IMR-90 (cell line): ENCODE results near the gene IQSEC1. TPM values are rescaled to one million over a fixed set of nuclear protein-coding genes. Genes with fewer than 3 reads are reported as not detected.
A peak's percentile ranks its signal among the peaks of the same experiment; 100 is the strongest.

ENCODE experiments used
- ATAC-seq: fragments of 200-7000 bp; cut with Tn5 transposase; 2 replicates; pipeline ENCODE4 v1.9.1; 2020; ENCODE audit warnings: low read depth, mild to moderate bottlenecking, moderate library complexity
- BruUV-seq: library from RNA; stranded (reverse); fragments of 400-500 nt; replicated peaks from 2 replicates; lab custom pipeline; 2021; lab: Mats Ljungman, UMichigan
- CTCF ChIA-PET: fragments of 300-600 bp; formaldehyde crosslinking; extraction: SDS; loops from one replicate; lab custom pipeline; 2021; ENCODE audit warnings: antibody characterized with exemption; lab: Yijun Ruan, JAX
- POLR2A ChIA-PET: fragments of 300-600 bp; sonication (Branson Sonifier 250); formaldehyde crosslinking; loops from one replicate; lab custom pipeline; 2022; ENCODE audit warnings: antibody characterized with exemption; ENCODE audit not compliant: unreplicated experiment; lab: Charles Lee
- DNase-seq: peaks from one replicate; pipeline ENCODE4 v3.0.0; 2013
- H2AFZ ChIP-seq: replicated peaks from 2 replicates; pipeline ENCODE3; 2013; ENCODE audit warnings: low read length, mild to moderate bottlenecking; ENCODE audit not compliant: poor library complexity
- H2AK5ac ChIP-seq: 2 replicates; pipeline ENCODE4 v1.6.1; 2013; ENCODE audit warnings: low read depth, low read length, inconsistent platforms
- H2AK9ac ChIP-seq: replicated peaks from 2 replicates; pipeline ENCODE3; 2013; ENCODE audit warnings: mild to moderate bottlenecking, low read depth, low read length, moderate library complexity; ENCODE audit not compliant: poor library complexity
- H2BK120ac ChIP-seq: 2 replicates; pipeline ENCODE4 v1.6.1; 2013; ENCODE audit warnings: low read depth, low read length, inconsistent platforms
- H2BK15ac ChIP-seq: 3 replicates; pipeline ENCODE4 v1.6.1; 2013; ENCODE audit warnings: low read depth, low read length, inconsistent platforms
- H2BK20ac ChIP-seq: 2 replicates; pipeline ENCODE4 v1.6.1; 2013; ENCODE audit warnings: low read depth, mild to moderate bottlenecking, inconsistent platforms, low read length, moderate library complexity
- H2BK5ac ChIP-seq: 2 replicates; pipeline ENCODE4 v1.6.1; 2013; ENCODE audit warnings: mild to moderate bottlenecking, low read depth, low read length, inconsistent platforms; ENCODE audit not compliant: poor library complexity, severe bottlenecking
- H3K14ac ChIP-seq: replicated peaks from 2 replicates; pipeline ENCODE4 v1.6.1; 2013; ENCODE audit warnings: low read depth, low read length, inconsistent platforms
- H3K18ac ChIP-seq: 2 replicates; pipeline ENCODE4 v1.6.1; 2013; ENCODE audit warnings: low read depth, low read length, control low read depth
- H3K23ac ChIP-seq: 2 replicates; pipeline ENCODE4 v1.6.1; 2013; ENCODE audit warnings: low read depth, low read length, inconsistent platforms
- H3K27ac ChIP-seq: 2 replicates; pipeline ENCODE4 v1.5.1; 2013; ENCODE audit warnings: mild to moderate bottlenecking, control low read depth, low read length; ENCODE audit not compliant: insufficient read depth
- H3K27me3 ChIP-seq: 2 replicates; pipeline ENCODE4 v1.6.1; 2013; ENCODE audit warnings: low read length; ENCODE audit not compliant: control insufficient read depth, insufficient read depth
- H3K36me3 ChIP-seq: 2 replicates; pipeline ENCODE4 v1.6.1; 2013; ENCODE audit warnings: low read length, mixed read lengths; ENCODE audit not compliant: control insufficient read depth, insufficient read depth
- H3K4ac ChIP-seq: 2 replicates; pipeline ENCODE4 v1.6.1; 2013; ENCODE audit warnings: low read depth, low read length, inconsistent platforms
- H3K4me1 ChIP-seq: 2 replicates; pipeline ENCODE4 v1.6.1; 2013; ENCODE audit warnings: low read length, mixed read lengths; ENCODE audit not compliant: control insufficient read depth, insufficient read depth
- H3K4me2 ChIP-seq: 2 replicates; pipeline ENCODE4 v1.6.1; 2013; ENCODE audit warnings: low read depth, mild to moderate bottlenecking, control low read depth, low read length, moderate library complexity
- H3K4me3 ChIP-seq: 2 replicates; pipeline ENCODE4 v1.5.1; 2013; ENCODE audit warnings: low read depth, mild to moderate bottlenecking, control low read depth, low read length, moderate library complexity; ENCODE audit not compliant: insufficient read depth
- H3K56ac ChIP-seq: 2 replicates; pipeline ENCODE4 v1.6.1; 2013; ENCODE audit warnings: low read length, inconsistent platforms; ENCODE audit not compliant: insufficient read depth; ENCODE audit errors: extremely low read depth
- H3K79me1 ChIP-seq, 2 experiments: 2 replicates each; pipeline ENCODE4 v1.6.1; 2013; ENCODE audit warnings: low read length in 2 of 2, inconsistent platforms in 1 of 2, low read depth in 1 of 2
- H3K9ac ChIP-seq: 2 replicates; pipeline ENCODE4 v1.6.1; 2013; ENCODE audit warnings: low read depth, low read length, control low read depth
- H3K9me1 ChIP-seq: 2 replicates; pipeline ENCODE4 v1.6.1; 2013; ENCODE audit warnings: low read length, inconsistent platforms; ENCODE audit not compliant: insufficient read depth
- H3K9me3 ChIP-seq: 2 replicates; pipeline ENCODE4 v1.6.1; 2013; ENCODE audit warnings: low read length; ENCODE audit not compliant: control insufficient read depth, insufficient read depth
- H4K20me1 ChIP-seq: 2 replicates; pipeline ENCODE4 v1.6.1; 2013; ENCODE audit warnings: low read length, inconsistent platforms; ENCODE audit not compliant: insufficient read depth
- H4K5ac ChIP-seq: 2 replicates; pipeline ENCODE4 v1.6.1; 2013; ENCODE audit warnings: mild to moderate bottlenecking, low read depth, low read length, control low read depth
- H4K8ac ChIP-seq, 2 experiments: 2 replicates each; pipeline ENCODE4 v1.6.1; 2013; ENCODE audit warnings: low read depth in 2 of 2, low read length in 2 of 2, control low read depth in 1 of 2, inconsistent platforms in 1 of 2
- H4K91ac ChIP-seq: 2 replicates; pipeline ENCODE4 v1.6.1; 2013; ENCODE audit warnings: low read depth, low read length, inconsistent platforms; ENCODE audit not compliant: insufficient read depth
- BHLHE40 ChIP-seq: fragments of 150-350 bp; IDR thresholded peaks from 2 replicates; pipeline ENCODE4 v1.6.1; 2016; ENCODE audit warnings: mild to moderate bottlenecking, low read depth, low read length
- CHD1 ChIP-seq: IDR thresholded peaks from 2 replicates; pipeline ENCODE4 v1.6.1; 2012; ENCODE audit warnings: low read depth, low read length, improper control_type of control experiment
- FOS ChIP-seq: fragments of 150-350 bp; IDR thresholded peaks from 2 replicates; pipeline ENCODE4 v1.6.1; 2016; ENCODE audit warnings: low read depth, low read length
- MAFK ChIP-seq: IDR thresholded peaks from 2 replicates; pipeline ENCODE4 v1.6.1; 2012; ENCODE audit warnings: low read depth, low read length, improper control_type of control experiment
- MAZ ChIP-seq: IDR thresholded peaks from 2 replicates; pipeline ENCODE4 v1.6.1; 2012; ENCODE audit warnings: low read depth, mild to moderate bottlenecking, low read length, improper control_type of control experiment, moderate library complexity, borderline replicate concordance
- NFE2L2 ChIP-seq: fragments of 150-350 bp; IDR thresholded peaks from 2 replicates; pipeline ENCODE4 v1.6.1; 2016; ENCODE audit warnings: low read depth, mild to moderate bottlenecking, low read length
- POLR2A ChIP-seq: IDR thresholded peaks from 2 replicates; pipeline ENCODE4 v1.6.1; 2012; ENCODE audit warnings: mild to moderate bottlenecking, low read depth, low read length
- RAD21 ChIP-seq: IDR thresholded peaks from 2 replicates; pipeline ENCODE4 v1.6.1; 2012; ENCODE audit warnings: low read length, improper control_type of control experiment
- RCOR1 ChIP-seq: IDR thresholded peaks from 2 replicates; pipeline ENCODE4 v1.6.1; 2012; ENCODE audit warnings: mild to moderate bottlenecking, low read length, improper control_type of control experiment; ENCODE audit not compliant: insufficient replicate concordance
- whole genome bisulfite sequencing, 2 experiments: methylation state at CpG; one replicate each; pipeline versions ENCODE4 v1.1.5 to v1.1.7; 2013; ENCODE audit warnings: missing lambda C conversion rate in 2 of 2; ENCODE audit not compliant: insufficient read length in 1 of 2; ENCODE audit errors: extremely low coverage in 2 of 2; 5-methylcytosine and 5-hydroxymethylcytosine counted together
- dilution Hi-C: fragments of 300-500 bp; cut with HindIII; formaldehyde crosslinking; loops from one replicate; pipeline ENCODE4 v1.14.3; 2018; ENCODE audit warnings: low sequenced_read_pairs; ENCODE audit not compliant: unreplicated experiment
- in situ Hi-C: fragments of 300-500 bp; cut with MboI; formaldehyde crosslinking; loops from 3 replicates; pipeline ENCODE4 v1.14.3; 2019; ENCODE audit warnings: low sequenced_read_pairs, inconsistent platforms, mixed read lengths
- intact Hi-C: fragments of 100-400 bp; cut with micrococcal nuclease; formaldehyde crosslinking; loops from 2 replicates; pipeline ENCODE4 v1.10.0; 2022
- polyA plus RNA-seq, 3 experiments: library from polyadenylated mRNA; depleted of rRNA; stranded (reverse); fragments of >200 nt; gene quantifications; 2 replicates each; pipeline ENCODE4 v1.2.3, GENCODE V29; 2012; ENCODE audit warnings: low replicate concordance in 1 of 3
- total RNA-seq: library from RNA; depleted of rRNA; stranded (reverse); fragments of >200 nt; gene quantifications from 2 replicates; pipeline ENCODE4 v1.2.3, GENCODE V29; 2012
- TF ChIP-seq, protein P1 (sequence below): fragments of 150-350 bp; IDR thresholded peaks from 2 replicates; pipeline ENCODE4 v1.6.1; 2016; ENCODE audit warnings: low read depth, mild to moderate bottlenecking, low read length, moderate library complexity, borderline replicate concordance
- TF ChIP-seq, protein P2 (sequence below): fragments of 150-350 bp; IDR thresholded peaks from 2 replicates; pipeline ENCODE4 v1.6.1; 2017; ENCODE audit warnings: mild to moderate bottlenecking, antibody characterized with exemption, low read length, low read depth
- TF ChIP-seq, protein P3 (sequence below): conservative IDR thresholded peaks from 2 replicates; pipeline ENCODE4 v1.5.1; 2012; ENCODE audit warnings: mild to moderate bottlenecking, low read depth, low read length, improper control_type of control experiment

The IQSEC1 gene
- total and polyA plus RNA-seq, 2 of the 4 experiments (the other 2 are of a cell fraction): 5.9 to 11.9 TPM

DNA sequence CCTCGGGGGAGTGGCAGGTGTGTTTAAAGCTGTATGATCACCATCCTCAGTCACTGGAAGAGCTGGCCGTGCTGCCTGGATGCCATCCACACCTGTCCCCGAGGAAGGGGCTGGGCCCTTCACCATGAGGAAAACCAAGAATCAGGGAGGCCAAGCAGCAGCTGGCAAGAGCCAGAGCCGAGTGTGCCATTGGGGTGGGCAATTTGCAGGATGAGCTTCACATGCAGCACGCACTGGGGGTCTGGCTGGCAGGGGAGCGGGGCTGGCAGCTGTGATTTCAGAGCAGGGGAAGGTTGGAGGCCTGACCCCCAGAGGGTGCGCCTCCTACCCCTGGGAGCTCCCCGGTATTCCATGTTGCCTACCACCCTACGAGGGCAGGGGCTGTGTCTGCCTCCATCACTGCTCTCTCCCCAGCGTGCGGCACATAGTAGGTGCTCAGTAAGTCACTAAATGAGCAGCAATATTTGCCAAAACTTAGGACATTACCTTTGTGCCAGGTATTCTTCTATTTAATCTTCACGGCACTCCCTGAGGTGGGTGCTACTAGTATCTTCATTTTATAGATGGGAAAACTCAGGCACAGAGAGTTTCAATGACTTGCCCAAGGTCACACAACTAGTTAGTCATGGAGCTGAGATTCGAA is 30.3 kb upstream of the IQSEC1 start:
- TF ChIP-seq, protein P1, sequence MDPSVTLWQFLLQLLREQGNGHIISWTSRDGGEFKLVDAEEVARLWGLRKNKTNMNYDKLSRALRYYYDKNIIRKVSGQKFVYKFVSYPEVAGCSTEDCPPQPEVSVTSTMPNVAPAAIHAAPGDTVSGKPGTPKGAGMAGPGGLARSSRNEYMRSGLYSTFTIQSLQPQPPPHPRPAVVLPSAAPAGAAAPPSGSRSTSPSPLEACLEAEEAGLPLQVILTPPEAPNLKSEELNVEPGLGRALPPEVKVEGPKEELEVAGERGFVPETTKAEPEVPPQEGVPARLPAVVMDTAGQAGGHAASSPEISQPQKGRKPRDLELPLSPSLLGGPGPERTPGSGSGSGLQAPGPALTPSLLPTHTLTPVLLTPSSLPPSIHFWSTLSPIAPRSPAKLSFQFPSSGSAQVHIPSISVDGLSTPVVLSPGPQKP: no peak
- no peak for TF ChIP-seq FOS
- no peak for TF ChIP-seq RCOR1
- no peak for TF ChIP-seq CHD1
- TF ChIP-seq RAD21: no peak
- TF ChIP-seq NFE2L2: no peak
- no peak for TF ChIP-seq MAFK
- no peak for TF ChIP-seq POLR2A
- TF ChIP-seq, protein P2, sequence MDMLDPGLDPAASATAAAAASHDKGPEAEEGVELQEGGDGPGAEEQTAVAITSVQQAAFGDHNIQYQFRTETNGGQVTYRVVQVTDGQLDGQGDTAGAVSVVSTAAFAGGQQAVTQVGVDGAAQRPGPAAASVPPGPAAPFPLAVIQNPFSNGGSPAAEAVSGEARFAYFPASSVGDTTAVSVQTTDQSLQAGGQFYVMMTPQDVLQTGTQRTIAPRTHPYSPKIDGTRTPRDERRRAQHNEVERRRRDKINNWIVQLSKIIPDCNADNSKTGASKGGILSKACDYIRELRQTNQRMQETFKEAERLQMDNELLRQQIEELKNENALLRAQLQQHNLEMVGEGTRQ: no peak
- TF ChIP-seq, protein P3, sequence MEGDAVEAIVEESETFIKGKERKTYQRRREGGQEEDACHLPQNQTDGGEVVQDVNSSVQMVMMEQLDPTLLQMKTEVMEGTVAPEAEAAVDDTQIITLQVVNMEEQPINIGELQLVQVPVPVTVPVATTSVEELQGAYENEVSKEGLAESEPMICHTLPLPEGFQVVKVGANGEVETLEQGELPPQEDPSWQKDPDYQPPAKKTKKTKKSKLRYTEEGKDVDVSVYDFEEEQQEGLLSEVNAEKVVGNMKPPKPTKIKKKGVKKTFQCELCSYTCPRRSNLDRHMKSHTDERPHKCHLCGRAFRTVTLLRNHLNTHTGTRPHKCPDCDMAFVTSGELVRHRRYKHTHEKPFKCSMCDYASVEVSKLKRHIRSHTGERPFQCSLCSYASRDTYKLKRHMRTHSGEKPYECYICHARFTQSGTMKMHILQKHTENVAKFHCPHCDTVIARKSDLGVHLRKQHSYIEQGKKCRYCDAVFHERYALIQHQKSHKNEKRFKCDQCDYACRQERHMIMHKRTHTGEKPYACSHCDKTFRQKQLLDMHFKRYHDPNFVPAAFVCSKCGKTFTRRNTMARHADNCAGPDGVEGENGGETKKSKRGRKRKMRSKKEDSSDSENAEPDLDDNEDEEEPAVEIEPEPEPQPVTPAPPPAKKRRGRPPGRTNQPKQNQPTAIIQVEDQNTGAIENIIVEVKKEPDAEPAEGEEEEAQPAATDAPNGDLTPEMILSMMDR: no peak
- TF ChIP-seq MAZ: no peak
- TF ChIP-seq BHLHE40: no peak
- peak overlapping the region; percentile 18 for H2AFZ ChIP-seq
- H3K36me3 ChIP-seq: no peaks in the 10 kb centered on the region
- ATAC-seq: no peak
- no peak overlapping the region for H3K14ac ChIP-seq
- no peak overlapping the region for H2BK15ac ChIP-seq
- H3K4ac ChIP-seq: no peak overlapping the region
- H3K27me3 ChIP-seq: peaks cover 24% of the 10 kb centered on the region
- no peak overlapping the region for H3K23ac ChIP-seq
- no peak overlapping the region for H2AK9ac ChIP-seq
- H3K4me3 ChIP-seq: no peak overlapping the region
- no peaks in the 10 kb centered on the region for H3K9me3 ChIP-seq
- no peak overlapping the region for H3K56ac ChIP-seq
- POLR2A ChIA-PET: no interaction called here
- WGBS, 2 experiments: 54% methylated on average over 6 of the region's 13 CpGs; no CpG with 5 or more reads in 1 of the 2 experiments
- no peak overlapping the region for H4K8ac ChIP-seq
- dilution Hi-C loops (no loop called here), in situ Hi-C loops (no loop called here), intact Hi-C loops (no loop called here)
- no peaks in the 10 kb centered on the region for H3K9me1 ChIP-seq
- H4K91ac ChIP-seq: no peak overlapping the region
- H3K9ac ChIP-seq: no peak overlapping the region
- no peak overlapping the region for H3K4me2 ChIP-seq
- CTCF ChIA-PET: interaction anchor here (2.3 kb wide), 1 partner anchor 12 kb away, joined by 10 read pairs; no protein-coding TSS in a partner anchor
- no peaks in the 10 kb centered on the region for H3K4me1 ChIP-seq
- H3K27ac ChIP-seq: no peak overlapping the region
- no peaks in the 10 kb centered on the region for H4K20me1 ChIP-seq
- H2BK5ac ChIP-seq: no peak overlapping the region
- DNase-seq: no peak
- H2AK5ac ChIP-seq: no peak overlapping the region
- no peak overlapping the region for H2BK120ac ChIP-seq
- no peaks in the 10 kb centered on the region for H3K79me1 ChIP-seq
- H2BK20ac ChIP-seq: no peak overlapping the region
- H3K18ac ChIP-seq: no peak overlapping the region
- no peak overlapping the region for H4K5ac ChIP-seq
- no TSS peak for BruUV-seq
